Measurements from ENCODE around the gene ZBTB5. TPM values are rescaled to one million over a fixed set of nuclear protein-coding genes. Genes with fewer than 3 reads are reported as not detected.
A peak's percentile ranks its signal among the peaks of the same experiment; 100 is the strongest.

ZBTB5 gene
- total RNA-seq, 1 experiment from 2014 or later: 5.8 TPM

DNA sequence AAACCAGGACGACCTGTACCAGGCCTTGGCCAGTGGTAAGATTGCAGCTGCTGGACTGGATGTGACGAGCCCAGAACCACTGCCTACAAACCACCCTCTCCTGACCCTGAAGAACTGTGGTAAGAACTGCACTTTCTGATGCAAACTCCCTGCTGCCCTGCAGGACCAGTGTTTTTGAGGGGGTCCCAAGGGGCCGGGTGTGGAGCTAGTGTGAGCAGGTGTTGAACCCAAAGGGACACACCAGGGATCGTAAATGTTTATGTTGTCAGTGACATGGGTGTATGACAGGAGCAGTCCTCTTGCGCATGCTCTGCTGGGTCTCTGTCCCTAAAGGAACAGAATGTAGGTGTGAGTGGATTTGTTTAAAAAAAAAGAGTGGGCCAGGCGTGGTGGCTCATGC is 33.2 kb downstream of the ZBTB5 start:
- TF ChIP-seq EZH2 (IDR thresholded peaks at IDR 0.05; ENCODE audit: low read length, unreplicated experiment) (no peak), EZH2phosphoT487 (IDR thresholded peaks at IDR 0.05; ENCODE audit: borderline replicate concordance, low read length) (no peak)
- TF ChIP-seq, protein P1, sequence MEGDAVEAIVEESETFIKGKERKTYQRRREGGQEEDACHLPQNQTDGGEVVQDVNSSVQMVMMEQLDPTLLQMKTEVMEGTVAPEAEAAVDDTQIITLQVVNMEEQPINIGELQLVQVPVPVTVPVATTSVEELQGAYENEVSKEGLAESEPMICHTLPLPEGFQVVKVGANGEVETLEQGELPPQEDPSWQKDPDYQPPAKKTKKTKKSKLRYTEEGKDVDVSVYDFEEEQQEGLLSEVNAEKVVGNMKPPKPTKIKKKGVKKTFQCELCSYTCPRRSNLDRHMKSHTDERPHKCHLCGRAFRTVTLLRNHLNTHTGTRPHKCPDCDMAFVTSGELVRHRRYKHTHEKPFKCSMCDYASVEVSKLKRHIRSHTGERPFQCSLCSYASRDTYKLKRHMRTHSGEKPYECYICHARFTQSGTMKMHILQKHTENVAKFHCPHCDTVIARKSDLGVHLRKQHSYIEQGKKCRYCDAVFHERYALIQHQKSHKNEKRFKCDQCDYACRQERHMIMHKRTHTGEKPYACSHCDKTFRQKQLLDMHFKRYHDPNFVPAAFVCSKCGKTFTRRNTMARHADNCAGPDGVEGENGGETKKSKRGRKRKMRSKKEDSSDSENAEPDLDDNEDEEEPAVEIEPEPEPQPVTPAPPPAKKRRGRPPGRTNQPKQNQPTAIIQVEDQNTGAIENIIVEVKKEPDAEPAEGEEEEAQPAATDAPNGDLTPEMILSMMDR (conservative IDR thresholded peaks at IDR 0.05; ENCODE audit: low read depth, low read length): no peak

DNA sequence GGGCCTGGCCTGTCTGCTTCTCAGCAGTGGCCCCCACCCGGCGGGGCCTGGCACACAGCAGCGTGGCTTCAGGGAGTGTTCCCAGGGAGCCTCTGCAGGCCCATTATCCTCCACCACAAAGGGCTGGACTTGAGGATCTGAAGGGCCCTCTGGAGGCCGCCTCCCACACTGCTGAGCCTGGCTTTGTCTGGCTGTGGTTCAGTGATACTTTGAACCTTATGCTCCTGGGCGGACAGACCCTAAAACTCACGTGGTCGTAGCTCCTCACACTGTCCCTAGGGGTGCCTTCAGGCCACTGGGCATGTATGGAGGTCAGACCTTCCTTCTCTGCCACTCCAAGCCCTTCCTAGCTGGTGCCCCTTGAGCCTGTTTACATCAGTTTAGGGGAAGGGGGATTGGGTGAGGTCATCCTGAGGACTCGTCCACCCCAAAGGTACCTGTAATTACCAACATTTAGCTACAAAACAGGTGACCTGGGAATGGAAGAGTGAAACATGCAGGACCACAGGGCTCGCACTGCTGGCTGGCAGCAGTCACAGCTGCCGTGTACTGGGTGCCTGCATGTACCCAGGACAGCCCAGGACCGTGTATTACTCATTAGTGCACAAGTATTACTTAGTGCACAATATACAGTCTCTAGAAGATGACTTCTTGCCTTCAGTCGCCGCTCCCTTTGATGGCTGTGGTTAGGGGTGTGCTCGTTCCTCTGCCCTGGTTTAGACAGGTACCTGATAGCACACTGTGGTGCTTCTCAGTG is 34.2 kb downstream of the ZBTB5 start:
- Histone ChIP-seq H3K9me2 (replicated peaks; ENCODE audit: low read length) (no peaks in the 10 kb centered on the region), H4K20me1 (ENCODE audit: low read length) (no peaks in the 10 kb centered on the region), H3K27me3 (ENCODE audit: low read length) (no peaks in the 10 kb centered on the region), H3K4me3 (ENCODE audit: low read length) (no peak overlapping the region), H3K4me1 (ENCODE audit: insufficient read depth, low read length) (no peaks in the 10 kb centered on the region), H3K4me2 (ENCODE audit: low read length) (no peak overlapping the region), H3K36me3 (ENCODE audit: low read depth, low read length) (no peaks in the 10 kb centered on the region; the same call in 1 of the 2 replicates), H2AFZ (ENCODE audit: low read length) (no peak overlapping the region), H3F3A (ENCODE audit: low read length, unreplicated experiment) (no peaks in the 10 kb centered on the region), H3K9me3 (ENCODE audit: low read length) (no peaks in the 10 kb centered on the region), H3K79me2 (ENCODE audit: low read length) (no peaks in the 10 kb centered on the region), H3K27ac (ENCODE audit: low read length) (no peak overlapping the region), H3K9ac (ENCODE audit: low read length) (no peak overlapping the region)
- ATAC-seq (peak; percentile 46), DNase-seq (no peak)
- CTCF ChIA-PET: no interaction called here
- BruUV-seq (replicated peaks): no TSS peak
- POLR2A ChIA-PET (ENCODE audit: unreplicated experiment): no interaction called here
- TF ChIP-seq EZH2phosphoT487 (IDR thresholded peaks at IDR 0.05; ENCODE audit: borderline replicate concordance, low read length) (no peak), EZH2 (IDR thresholded peaks at IDR 0.05; ENCODE audit: low read length, unreplicated experiment) (no peak)
- TF ChIP-seq, protein P1 (conservative IDR thresholded peaks at IDR 0.05; ENCODE audit: low read depth, low read length): no peak
- intact Hi-C loops (cut with micrococcal nuclease): no loop called here

More for the DNA sequence above, 33.2 kb downstream of the ZBTB5 start:
- no peaks in the 10 kb centered on the region for H4K20me1 ChIP-seq (ENCODE audit: low read length)
- no TSS peak for BruUV-seq (replicated peaks)
- no peaks in the 10 kb centered on the region for H3K79me2 ChIP-seq (ENCODE audit: low read length)
- H3K9me3 ChIP-seq (ENCODE audit: low read length): no peaks in the 10 kb centered on the region
- H3K4me3 ChIP-seq (ENCODE audit: low read length): no peak overlapping the region
- H3K4me1 ChIP-seq (ENCODE audit: insufficient read depth, low read length): no peaks in the 10 kb centered on the region
- H3K36me3 ChIP-seq (ENCODE audit: low read depth, low read length): peaks cover 2% of the 10 kb centered on the region; the same call in 1 of the 2 replicates
- H3K27me3 ChIP-seq (ENCODE audit: low read length): no peaks in the 10 kb centered on the region
- ChIA-PET CTCF (no interaction called here), POLR2A (ENCODE audit: unreplicated experiment) (no interaction called here)
- H3K4me2 ChIP-seq (ENCODE audit: low read length): no peak overlapping the region
- H3K27ac ChIP-seq (ENCODE audit: low read length): no peak overlapping the region
- H2AFZ ChIP-seq (ENCODE audit: low read length): no peak overlapping the region
- DNase-seq (no peak), ATAC-seq (no peak)
- H3K9me2 ChIP-seq (replicated peaks; ENCODE audit: low read length): no peaks in the 10 kb centered on the region
- intact Hi-C loops (cut with micrococcal nuclease): no loop called here
- no peak overlapping the region for H3K9ac ChIP-seq (ENCODE audit: low read length)
- H3F3A ChIP-seq (ENCODE audit: low read length, unreplicated experiment): no peaks in the 10 kb centered on the region

All from PC-3 (cell line).